GM18907 (cell line): ENCODE measurements around the gene C11orf91.
A peak's percentile ranks its signal among the peaks of the same experiment; 100 is the strongest.
"Not testable (repeated sequence)": the region's sequence is repeated elsewhere in the genome, so short reads cannot be mapped to it uniquely, and the experiment has no call there.

ENCODE experiments used
- ATAC-seq: cut with Tn5 transposase; IDR thresholded peaks from one replicate; pipeline ENCODE4 v1.9.1; 2021; ENCODE audit warnings: mild to moderate bottlenecking, moderate library complexity; ENCODE audit not compliant: unreplicated experiment

Gene C11orf91, protein sequence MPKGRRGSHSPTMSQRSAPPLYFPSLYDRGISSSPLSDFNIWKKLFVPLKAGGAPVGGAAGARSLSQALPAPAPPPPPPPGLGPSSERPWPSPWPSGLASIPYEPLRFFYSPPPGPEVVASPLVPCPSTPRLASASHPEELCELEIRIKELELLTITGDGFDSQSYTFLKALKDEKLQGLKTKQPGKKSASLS

DNA sequence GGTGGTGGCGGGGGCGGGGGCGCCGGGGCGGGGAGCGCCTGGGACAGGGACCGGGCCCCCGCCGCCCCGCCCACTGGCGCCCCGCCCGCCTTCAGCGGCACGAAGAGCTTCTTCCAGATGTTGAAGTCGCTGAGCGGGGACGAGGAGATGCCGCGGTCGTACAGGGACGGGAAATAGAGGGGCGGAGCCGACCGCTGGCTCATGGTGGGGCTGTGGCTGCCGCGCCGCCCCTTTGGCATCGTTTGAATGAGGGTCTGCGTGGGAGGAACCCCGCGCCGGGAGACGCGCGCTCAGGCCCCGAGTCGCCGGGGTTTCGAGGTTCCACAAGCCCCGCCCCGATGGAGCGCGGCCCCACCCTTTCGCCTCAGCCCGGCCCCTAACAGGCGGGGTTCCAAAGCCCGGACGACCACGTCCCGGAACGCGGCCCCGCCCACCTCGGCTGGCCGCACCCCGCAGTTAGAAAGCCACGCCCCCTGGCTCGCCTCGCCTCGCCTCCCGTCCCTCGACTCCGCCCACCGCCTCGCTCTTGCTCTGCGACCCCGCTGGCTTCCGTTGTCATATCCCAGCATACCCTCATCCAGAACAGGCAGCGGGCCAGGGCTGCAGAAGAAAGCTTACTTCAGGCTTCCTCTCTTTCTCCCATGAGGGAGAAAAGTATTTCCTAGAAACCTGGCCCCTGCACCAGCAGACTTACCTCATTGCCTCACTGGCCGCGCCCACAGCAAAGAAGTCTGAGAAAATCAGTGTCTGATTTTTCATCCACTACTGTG, at the start of gene C11orf91:
Gene C11orf91 (minus strand): TSS at position 325 of the 770 bp plus-strand sequence. CDS start 86 bp downstream, at position 239.
- peak; percentile 88 for ATAC-seq

DNA sequence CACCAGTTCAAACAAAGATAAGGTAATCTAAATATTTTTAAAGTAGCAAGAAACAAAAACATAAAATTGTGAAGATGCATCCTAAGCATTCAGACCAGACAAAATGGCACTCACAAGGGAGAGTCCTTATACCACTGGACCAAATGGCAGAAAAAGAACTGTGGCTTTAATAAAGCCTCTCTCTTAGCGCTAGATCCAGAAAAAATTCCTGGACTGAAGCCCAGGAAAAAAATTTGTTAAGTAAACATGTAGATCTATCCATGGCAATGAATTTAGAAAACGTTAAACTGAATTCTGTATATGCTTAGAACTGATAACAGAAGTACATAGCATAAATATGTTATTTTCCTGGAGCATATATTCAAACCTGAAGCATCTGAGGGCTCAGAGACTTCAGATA, 47.4 kb upstream of the C11orf91 start:
- no peak for ATAC-seq

DNA sequence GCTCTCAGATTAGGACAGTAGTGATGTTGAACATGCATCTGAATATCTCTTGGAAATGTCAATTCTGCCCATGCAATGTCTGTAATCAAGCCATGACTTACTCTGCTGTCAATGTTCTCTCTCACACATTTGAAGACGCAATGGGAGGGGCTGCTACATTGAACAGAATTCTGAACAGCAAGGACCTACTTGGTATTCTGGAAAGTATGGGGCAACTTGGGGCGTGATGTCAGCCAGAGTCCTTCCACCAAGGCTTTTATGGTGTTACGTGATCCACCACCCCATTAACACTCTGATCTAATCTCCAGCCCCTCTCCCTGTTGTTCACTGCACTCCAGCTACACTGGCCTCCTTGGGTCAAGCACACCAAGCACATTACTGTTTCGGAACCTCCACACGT, 42.7 kb upstream of the C11orf91 start:
- ATAC-seq: no peak

- peak; percentile 57 for ATAC-seq
These were observed 41.7 kb upstream of the C11orf91 start for GRCh38 chr11:33742249-33742851.

DNA sequence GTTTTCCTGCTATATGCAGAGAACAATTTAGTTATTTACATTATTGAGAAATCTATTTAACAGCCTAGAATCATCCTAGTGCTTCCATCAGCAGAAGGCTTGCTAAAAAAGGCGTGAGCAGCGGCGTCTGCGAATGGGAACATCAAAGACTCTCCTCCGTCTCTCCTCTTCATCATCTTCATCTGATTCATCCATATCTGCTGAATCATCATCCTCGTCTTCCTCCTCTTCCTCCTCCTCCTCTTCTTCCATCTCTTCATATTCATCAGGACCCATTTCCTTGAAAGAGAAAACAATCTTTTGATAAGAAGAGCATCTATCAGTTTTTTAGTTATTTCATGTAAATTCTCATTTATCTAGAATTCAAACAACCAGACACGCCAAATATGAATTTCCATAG, 41.2 kb upstream of the C11orf91 start:
- ATAC-seq: no peak

DNA sequence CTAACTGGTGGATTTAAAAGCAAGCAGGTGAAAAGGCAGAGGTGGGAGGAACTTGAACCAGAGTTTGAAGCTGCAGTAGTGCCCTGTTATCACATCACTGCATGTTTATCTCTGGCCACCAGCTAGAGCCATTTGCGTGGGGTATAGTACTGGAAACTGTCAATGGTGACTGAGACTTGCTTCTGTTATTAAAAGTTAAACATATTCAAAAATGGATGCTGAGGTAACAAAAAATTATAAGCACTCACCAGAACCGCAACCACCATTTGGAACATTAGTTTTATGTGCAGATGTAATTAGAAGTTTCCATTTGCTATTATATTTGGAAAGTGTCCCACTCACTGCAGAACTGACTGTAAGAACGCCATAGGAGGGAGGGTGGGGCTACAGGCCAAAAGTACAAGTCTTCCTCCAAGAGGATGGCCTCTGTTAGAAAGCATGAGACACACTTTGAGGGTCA, 36.8 kb upstream of the C11orf91 start:
- no peak for ATAC-seq

- peak; percentile 61 for ATAC-seq
These were observed 35.7 kb upstream of the C11orf91 start, which contains the start of gene CD59 for GRCh38 chr11:33736148-33736812. Gene CD59 (minus strand): TSS chr11:33736423. CDS start chr11:33722445, 13,978 bp downstream.

DNA sequence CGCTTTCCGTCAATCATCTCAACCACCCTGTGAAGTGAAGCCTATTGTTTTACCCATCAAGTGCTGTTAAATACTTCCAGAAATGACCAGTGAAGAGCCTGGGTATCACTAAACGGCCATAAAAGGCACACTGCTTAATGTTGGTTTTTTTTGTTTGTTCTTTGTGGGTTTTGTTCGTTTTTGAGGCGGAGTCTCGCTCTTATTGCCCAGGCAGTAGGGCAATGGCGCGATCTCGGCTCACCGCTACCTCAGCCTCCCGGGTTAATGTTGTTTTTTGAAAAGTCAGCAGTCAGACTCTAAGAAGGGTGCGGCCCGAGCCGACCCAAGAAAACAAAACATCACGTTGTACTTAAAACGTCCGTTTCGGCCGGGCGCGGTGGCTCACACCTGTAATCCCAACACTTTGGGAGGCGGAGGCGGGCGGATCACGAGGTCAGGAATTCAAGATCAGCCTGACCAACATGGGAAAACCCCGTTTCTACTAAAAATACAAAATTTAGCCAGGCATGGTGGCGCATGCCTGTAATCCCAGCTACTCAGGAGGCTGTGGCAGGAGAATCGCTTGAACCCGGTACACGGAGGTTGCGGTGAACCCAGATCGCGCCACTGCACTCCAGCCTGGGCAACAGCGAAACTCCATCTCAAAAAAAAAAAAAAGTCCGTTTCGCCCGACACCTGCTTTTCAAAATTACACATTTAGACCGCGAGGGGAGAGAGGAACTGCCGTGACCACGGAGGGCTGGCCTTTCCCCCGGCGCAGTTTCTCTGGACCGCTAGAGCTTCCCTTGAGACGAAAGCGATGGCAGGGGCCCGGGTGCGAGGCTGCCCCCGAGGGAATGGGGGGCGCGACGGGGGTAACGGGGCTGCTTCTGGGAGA, 34.9 kb upstream of the C11orf91 start:
- peak; percentile 70 for ATAC-seq

DNA sequence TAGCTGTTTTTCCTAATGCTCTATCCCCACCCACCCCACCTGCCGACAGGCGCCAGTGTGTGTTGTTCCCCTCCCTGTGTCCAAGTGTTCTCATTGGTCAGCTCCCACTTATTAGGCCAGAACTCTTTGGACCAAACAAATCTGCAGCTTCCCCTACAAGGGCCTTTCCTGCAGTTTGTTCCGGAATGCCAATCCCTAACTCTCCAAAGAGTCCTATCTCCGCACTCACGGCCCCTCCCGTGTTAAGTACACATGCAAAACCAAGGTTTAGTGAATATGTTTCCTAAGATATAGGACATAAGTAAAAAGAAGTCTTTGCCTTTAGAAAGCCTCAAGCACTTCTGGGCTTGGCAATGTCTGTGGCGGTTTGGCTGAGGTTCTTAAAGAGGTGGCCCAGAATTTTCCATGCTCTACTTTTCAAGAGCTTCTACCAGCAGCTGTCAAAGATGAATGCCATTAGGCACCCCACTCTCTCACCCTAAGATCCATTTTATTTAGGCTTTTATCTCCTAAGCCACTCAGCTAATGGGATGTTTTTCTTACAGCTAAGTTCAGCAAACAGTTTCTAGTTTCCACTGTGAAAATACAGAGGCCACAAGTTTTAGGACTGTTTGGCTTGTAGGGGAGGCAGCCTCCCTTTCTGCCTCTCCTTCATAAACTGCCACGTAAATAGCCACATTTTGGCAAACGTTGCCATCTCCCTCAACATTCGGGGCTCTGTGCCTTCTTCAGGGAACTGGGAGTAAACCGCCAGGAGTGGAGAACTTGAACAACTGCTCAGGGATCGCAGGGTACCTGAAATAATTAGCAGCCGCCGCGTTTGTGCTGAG, 34.0 kb upstream of the C11orf91 start:
- no peak for ATAC-seq

DNA sequence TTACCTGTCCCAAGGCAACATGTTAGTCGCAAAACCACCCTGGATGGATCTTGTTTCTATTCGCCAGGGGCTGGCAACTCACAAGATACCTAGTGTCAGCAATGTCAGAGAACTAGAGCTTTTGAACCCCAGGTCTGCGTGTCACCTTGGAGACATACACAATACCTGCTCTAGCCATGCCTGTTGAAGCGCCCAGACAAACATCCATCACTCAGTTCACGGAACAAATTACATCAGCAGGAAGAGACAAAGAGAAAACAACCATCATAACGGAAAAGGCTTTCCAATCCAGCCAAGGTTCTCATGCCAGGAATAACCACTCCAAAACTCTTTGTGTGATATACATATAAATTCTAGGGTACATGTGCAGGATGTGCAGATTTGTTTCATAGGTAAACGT, 33.4 kb upstream of the C11orf91 start:
- ATAC-seq: no peak

DNA sequence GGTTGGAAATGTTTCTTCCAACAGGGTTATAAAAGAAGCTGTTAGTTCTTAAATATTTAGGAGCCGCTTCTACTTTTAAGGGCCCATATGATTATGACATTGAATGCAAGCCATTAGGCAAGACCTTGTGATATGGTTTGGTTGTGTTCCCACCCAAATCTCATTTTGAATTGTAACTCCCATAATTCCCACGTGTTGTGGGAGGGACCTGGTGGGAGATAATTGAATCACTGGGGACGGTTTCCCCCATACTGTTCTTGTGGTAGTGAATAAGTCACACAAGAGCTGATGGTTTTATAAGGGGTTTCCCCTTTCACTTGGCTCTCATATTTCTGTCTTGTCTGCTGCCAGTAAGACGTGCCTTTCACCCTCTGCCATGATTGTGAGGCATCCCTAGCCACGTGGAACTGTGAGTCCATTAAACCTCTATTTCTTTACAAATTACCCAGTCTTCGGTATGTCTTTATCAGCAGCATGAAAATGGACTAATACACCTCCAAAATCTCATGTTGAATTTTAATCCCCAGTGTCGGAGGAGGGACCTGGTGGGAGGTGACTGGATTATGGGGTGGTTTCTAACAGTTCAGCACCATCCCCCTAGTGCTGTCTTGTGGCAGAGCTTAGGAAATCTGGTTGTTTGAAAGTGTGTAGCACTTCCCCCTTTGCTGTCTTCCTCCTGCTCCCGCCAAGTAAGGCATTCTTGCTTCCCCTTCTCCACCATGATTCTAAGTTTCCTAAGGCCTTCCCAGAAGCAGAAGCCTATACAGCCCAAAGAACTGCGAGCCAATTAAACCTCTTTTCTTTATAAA, 31.3 kb upstream of the C11orf91 start:
- no peak for ATAC-seq

DNA sequence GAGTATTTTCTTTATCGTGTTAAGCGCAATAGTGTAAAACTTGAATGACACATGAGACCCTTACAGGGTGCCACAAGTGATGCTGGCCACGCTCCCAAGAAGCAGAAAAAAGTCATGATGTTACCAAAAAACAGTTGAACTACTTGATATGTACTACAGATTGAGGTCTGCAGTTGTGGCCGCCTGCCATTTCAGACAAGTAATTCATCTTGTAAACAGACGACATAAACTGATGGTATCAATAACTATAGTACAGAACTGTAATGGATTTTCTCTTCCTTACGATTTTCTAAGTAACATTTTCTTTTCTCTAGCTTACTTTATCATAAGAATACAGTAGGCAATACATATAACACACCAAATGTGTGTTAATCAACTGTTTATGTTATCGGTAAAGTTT, 30.1 kb upstream of the C11orf91 start:
- no peak for ATAC-seq

- ATAC-seq: not testable (repeated sequence)
These were observed 28.5 kb upstream of the C11orf91 start for GRCh38 chr11:33729072-33729664.

DNA sequence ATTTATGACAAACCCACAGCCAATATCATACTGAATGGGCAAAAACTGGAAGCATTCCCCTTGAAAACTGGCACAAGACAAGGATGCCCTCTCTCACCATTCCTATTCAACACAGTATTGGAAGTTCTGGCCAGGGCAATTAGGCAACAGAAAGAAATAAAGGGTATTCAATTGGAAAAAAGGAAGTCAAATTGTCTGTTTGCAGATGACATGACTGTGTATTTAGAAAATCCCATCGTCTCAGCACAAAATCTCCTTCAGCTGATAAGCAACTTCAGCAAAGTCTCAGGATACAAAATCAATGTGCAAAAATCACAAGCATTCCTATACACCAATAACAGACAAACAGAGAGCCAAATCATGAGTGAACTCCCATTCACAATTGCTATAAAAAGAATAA, 26.9 kb upstream of the C11orf91 start:
- ATAC-seq: not testable (repeated sequence)

DNA sequence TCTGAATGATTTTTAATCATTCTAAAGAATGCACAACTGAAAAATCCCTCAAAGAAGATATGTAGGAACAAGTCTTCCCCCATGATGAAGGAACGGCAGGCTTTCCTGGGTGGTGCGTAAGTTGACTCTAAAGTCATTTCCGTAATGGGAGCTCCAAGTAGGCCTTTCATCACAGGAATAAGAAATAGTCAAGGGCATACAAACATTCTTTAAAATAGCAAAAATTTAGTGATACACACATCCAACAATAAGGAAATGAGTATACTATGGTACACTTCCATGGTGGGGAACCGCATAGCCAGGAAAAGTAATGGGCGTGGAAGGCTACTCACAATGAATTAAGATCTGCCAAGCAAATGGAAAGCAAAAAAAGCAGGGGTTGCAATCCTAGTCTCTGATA, 24.9 kb upstream of the C11orf91 start:
- no peak for ATAC-seq

DNA sequence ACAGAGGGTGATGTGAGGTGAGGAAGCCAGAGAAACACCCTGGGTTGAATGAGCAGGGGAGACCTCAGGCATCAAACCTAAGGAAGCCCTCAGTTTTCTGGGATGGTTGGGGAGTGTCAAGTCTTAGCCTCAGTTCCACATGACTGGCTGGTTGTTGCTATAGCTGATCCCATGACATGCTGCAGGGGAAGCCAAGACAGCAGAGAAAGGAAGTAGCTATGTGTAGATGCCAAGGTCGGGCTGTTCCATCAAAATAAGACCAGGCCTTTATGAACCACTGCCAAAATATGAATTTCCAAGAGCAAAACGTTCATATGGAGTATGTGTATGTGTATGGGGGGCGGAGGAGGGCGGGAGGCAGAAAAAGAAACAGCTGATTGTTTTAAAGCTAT, 24.0 kb upstream of the C11orf91 start:
- ATAC-seq: peak; percentile 41

DNA sequence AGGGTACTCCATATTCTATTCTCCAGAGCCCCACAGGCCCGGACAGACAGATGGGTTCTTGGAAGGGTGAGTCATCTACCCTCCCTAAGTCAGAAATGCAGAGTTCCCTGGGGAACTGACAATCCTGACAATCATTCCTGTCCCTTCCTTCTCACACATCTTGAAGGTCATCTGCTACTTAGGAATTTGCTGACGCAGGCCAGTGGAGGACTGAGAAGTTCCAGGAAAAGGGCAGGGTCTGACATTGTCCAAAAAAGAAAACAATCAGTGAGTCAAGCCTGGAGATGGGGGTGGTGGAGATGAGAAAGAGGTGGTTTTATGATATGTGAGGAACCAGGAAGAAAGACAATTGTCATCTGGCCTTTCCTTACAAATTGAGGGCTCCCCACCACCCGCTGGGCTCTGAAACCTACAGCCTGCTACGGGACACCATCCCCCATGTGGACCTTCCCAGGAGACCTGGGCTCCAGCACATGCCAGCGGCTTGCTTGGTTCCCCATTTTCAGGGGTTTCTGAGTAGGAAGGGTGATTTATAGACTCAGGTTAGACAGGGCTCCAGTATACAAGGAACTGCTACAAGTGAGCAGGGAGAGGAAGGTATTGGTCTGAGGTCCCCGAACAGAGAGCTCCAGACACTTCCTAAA, 22.7 kb upstream of the C11orf91 start:
- no peak for ATAC-seq
